HL-60/S4 treated with retinoic acid at 250 ng/mL for 4 days and 3 days (cell line): Measurements from ENCODE around the gene AHRR.
"Not testable (repeated sequence)": the region's sequence is repeated elsewhere in the genome, so short reads cannot be mapped to it uniquely, and the experiment has no call there.

ENCODE experiments used
- in situ Hi-C: fragments of 300-500 bp; cut with MboI; formaldehyde crosslinking; loops from 2 replicates; pipeline ENCODE4 v1.7.0; 2022; ENCODE audit warnings: low sequenced_read_pairs

The AHRR gene

DNA sequence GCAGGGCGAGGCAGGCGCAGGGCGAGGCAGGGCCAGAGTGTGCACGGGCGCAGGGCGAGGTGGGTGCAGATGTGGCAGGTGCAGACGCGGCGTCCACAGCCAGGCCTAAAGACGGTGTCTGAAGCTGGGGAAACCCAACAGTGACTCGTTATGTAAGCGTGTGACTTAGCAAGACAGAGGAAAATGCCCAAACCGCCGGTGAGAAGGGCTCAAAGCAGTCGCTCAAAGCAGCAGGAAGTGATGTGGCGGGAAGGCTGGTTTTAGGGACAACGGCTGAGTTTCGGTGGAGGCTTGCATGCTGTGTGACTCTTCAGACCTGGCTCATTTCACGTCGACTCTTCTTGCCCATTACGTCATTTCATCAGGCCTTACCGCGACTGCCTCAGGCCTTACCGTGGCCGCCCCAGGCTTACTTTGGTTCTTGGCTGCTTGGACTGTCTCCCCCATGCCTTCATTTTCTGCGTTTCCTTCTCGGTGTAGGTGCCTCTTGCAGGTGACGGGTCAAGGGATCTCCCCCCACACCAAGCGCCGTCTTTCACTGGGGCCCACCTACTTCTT, 71.0 kb downstream of the AHRR start:
- in situ Hi-C loops = no loop called here

DNA sequence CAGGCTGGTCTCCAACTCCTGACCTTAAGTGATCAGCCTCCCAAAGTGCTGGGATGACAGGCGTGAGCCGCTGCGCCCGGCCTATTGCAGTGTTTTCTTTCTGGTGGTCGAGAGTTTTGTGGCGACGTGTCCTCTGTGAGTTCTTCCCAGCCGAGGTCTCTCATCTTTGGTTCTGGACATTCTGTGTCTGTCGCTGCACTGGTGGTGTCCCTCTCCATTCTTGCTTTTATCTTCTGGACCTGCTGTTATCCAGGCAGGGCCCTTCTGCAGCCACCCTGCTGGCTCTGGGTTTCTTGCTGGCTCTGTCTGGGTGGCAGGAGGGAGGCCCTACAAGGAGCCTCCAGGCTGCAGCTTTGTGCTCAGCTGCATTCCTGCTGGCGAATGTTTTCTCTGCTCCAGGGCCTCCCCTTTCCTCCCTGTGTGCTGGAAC, 72.3 kb downstream of the AHRR start:
- in situ Hi-C loops = no loop called here

DNA sequence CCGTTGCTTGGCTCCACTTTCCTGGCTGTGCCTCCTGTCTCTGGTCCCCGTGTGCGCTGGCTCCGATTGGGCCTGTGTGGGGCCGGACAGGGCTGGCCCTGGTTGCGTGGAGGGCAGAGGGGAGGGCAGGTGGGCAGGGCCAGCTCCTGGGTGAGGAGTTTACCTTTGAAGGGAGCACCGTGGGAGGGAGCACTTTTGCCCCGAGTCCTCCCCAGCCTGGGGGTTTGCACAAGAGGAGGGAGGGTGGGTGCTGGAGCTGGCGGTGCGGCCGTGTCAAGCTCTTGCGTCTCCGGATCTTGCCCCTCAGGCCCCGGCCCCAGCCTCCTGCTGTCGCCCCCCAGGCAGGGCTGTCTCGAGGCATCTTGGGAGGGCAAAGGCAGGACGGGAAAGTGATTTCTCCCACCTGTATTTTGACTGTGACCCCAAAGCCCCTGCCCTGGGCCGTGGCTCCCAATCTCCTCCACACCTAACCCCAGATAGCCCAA, 73.2 kb downstream of the AHRR start:
- in situ Hi-C loops = no loop called here

DNA sequence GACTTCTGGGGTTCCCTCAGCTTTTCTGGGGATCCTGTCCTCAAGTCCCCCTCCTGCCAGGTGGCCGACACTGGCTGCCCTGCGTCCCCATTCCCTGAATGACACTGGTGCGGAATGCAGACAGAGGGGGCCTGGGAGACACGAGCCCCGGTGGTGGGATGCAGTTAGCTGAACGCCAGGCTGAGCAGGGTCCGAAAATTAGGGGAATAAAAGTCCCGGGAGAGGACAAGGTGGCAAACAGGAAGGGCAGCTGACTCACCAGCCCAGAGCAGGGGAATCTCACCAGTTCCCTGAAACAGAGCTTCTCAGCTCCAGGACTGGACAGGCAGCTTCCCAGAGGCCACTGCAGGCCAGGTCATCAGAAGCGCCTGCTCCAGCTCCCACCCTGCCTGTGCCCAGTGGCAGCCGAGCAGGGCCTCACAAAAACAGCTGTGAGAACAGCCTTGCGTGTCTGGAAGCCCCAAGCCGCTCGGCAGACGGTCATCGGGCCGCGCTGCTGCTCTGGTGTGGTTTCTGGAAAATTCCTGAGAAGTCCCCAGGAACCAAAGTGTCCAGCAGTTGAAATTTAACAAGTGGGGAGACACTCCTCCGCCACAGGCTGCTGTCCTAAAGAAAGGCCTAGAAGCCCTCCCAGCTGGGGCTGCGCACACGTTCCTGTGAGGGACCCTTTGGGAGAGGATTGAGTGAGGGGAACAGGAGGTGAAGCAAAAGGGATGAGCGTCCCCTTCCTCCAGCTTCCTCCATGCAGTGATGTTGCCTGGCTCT, 73.8 kb downstream of the AHRR start:
- in situ Hi-C loops = no loop called here

DNA sequence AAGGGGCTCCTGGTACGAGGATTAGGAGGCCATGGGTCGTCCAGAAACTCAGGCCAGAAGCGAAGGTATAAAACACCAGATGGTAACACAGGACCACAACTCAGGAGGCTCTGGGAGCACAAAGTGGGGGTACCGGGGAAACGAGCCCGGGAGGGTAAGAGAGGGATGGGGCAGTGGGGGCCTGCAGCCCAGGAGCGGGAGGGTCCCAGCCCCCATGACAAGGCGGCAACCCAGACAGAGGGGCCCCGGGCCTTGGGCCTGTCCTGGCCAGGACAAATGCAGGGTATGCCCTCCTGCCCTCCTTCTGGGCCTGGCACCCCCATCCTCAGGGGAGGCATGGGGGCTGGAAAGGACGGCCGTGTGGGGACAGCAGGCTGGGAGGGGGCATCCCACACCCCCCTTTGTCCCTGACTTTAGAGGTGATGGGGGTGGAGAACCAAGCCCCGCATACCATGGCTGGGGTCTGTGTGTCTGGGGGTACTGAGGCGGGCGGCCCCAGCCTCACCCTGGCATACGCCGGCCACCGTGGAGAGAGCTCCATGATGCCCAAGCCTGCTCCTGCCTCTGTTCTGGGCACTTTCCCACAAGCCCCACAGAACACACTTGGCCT, 74.5 kb downstream of the AHRR start:
- in situ Hi-C loops = no loop called here

DNA sequence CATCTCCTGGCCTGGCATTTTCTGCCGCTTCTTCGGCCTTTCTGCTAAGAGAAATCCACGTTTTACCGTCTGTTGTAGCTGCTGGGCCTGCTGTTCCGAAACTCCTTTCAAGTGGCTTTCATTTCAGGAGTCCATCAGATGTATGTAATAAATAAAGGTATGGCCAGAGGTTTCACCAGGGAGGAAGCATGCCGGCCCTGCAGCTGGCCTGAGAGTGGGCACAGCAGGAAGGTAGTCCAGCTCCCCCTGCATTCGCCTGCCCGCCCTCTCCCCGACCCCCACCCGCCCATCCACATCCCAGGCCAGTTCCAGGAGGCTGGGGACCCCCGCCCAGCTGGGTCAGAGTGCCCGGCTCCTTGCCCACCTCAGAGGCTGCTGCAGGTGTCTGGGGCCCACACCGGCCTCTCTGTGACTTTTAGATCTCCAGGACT, 75.0 kb downstream of the AHRR start:
- in situ Hi-C loops = no loop called here

DNA sequence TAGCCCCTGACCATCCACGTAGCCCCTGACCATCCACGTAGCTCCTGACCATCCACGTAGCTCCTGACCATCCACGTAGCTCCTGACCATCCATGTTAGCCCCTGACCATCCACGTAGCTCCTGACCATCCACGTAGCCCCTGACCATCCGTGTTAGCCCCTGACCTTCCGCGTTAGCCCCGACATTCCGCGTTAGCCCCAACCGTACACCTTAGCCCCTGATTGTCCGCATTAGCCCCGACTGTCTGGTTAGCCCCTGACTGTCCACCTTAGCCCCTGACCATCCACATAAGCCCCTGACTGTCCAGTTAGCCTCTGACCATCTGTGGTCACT, 76.6 kb downstream of the AHRR start:
- in situ Hi-C loops = not testable (repeated sequence)

DNA sequence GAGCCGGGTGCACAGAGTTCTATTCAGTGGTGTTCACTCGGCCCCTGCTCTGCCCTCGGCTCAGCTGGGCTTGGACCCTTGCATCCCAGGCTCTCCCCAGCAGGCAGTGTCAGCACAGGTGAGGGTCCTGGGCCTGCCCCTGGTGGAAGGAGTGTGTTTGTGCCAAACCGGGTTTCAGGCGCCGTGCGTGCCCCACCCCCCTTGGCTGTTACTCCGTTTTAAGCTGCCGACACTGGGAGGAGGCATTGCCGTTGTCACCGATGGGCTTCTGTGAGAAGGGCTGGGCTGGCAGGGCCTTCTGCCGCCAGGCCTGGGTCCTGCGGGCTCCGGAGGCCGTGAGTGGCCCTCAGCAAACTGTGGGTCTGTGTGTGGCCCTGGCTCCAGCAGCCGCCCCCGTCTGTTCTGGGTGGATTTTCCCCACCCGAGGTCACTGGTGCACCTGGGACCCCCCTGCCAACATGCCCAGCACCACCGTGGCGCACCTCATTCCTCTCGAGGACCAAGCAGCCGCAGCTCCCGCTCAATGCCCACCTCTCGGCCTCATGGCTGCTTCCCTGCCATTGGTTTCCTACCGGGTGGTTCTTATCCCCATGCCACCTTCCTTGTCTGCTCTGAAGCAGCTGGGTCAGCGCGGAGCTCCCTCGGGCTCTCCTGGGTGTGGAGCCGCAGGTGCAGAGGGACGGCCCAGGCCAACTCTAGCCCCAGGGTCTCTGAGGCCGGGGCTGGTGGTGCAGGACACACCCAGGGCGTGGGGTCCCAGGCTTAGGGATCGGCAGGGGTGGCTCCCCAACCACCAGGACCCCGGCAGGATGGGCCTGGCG, 77.2 kb downstream of the AHRR start:
- in situ Hi-C loops = no loop called here

DNA sequence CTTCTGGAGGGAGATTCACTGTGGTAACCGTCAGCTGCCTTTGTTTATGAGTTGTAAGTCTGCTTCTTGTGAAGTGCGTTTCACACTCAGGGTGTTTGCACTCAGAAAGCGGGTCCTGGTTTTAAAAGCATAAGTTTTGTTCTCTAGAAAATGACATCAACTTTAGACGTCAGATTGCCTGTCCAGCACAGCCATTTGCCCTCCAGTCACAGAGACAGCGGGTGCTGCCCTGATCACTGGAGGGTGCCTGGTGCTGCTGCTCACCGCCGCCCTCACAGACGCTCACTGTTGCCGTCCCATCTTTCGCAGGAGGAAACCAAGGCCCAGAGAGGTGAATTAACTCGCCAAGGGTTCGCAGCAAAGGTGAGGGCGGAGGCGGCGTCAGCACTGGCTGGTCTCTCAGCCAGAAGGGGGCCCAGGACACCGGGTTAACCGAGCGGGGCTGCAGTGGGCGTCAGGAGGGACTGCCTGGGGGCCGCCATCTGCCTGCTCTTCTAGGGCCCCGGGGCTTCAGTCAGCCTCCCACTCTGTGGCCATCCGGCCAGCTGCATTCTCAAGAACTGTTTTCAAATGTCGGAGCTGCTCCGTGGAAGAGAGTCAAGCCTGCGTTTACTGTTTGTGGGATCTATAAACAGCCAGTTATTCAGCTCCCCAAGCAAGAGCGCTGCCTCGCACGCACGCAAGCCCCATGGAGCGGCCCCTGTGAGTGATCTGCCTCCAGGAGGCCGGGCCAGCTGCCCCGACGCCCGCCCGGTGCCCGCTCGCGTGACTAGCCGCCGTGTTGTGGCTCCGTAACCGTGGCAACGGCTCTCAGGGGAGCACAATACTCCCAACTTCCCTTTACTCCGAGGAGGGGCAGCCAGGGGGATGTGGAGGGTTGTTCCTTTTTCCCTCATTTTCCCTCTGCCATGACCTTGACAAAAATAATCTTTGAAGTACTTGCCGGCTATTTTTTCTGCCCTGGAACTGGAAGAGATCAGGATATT, 78.1 kb downstream of the AHRR start:
- in situ Hi-C loops = no loop called here

DNA sequence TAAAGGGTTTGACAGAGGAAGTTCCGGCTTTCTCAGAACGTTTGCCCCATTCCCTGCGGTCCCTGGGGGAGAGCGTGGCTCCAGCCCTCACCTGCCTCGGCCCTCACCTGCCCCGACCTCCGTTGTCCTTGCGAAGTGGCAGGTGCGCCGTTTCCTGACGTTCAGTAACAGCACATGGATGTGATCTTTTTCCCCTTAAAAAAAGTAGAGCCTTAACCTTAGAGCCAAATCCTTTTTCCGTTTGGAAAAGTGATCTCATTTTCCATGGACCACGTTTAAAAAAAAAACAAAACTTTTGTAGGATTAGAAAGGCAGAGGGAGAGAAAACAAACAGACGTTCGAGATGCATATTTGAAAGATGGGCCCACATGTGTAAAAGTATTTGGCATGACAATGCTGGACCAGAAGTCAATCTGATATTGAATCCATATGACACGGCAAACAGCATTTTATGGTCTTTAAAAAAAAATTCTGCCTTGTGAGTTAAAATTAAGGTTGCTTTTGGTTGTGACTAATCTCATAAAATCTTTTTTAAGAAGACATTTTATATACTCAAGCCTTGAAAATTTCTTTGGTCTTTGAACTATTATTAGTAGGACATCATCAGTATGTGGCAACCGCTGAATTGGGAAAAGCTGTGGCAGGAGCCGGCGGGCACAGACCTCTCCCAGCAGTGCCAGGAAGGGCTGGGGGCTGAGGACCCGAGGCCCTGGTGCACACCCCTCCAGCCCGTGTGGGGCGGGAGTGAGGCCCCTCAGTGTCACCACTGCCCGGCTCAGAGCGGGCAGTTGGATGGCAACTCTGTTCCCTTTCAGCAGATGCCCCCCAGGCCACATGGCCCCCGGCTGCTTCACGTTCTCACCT, 79.0 kb downstream of the AHRR start:
- in situ Hi-C loops = no loop called here

DNA sequence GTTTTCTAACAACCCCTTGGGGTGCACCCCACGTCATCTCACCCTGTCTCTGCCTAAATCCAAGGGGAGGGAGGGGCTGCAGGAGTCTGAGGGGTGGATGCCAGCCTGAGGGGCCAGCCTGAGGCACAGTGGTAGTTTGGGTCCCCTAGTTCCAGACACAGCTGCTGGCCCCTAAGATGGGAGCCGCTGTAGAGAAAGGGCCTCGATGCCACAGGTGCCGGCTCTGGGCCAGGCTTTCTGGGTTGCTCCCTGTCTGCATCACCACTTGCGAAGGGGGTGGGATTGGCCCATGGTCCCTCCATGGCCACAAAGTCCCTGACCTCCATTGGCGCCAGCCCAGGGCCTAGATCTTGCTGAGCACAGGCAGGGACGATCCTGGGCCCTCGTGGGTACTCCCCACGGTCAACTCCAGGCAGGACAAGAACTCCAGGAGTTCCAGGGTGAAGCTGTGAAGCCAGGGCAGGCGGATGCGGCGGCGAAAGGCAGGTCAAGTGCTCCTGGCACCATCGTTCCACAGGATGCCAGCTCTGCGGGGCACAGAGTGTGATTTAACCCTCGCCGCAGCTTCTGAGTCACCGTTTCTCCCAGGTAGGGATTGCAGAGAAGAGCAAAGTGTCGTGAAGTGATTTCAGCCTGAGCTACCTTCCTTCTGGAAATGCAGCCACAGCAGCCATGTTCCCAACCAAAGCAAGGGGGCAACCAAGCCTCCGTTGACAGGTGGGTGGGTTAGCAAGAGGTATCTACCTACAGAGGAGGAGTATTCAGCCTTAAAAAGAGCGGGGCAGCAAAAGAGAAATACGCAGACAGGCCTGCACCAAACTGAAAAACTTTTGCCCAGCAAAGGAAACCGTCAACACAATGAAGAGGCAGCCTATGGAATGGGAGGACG, 79.9 kb downstream of the AHRR start:
- in situ Hi-C loops = no loop called here

DNA sequence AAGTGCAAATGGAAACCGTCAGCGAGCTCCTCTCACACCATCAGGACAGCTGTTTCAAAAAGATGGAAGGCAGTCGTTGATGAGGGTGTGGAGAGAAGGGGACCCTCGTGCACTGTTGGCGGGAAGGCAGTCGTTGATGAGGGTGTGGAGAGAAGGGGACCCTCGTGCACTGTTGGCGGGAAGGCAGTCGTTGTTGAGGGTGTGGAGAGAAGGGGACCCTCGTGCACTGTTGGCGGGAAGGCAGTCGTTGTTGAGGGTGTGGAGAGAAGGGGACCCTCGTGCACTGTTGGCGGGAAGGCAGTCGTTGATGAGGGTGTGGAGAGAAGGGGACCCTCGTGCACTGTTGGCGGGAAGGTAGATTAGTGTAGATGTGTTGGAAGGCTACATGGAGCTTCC, 80.7 kb downstream of the AHRR start:
- in situ Hi-C loops = not testable (repeated sequence)

DNA sequence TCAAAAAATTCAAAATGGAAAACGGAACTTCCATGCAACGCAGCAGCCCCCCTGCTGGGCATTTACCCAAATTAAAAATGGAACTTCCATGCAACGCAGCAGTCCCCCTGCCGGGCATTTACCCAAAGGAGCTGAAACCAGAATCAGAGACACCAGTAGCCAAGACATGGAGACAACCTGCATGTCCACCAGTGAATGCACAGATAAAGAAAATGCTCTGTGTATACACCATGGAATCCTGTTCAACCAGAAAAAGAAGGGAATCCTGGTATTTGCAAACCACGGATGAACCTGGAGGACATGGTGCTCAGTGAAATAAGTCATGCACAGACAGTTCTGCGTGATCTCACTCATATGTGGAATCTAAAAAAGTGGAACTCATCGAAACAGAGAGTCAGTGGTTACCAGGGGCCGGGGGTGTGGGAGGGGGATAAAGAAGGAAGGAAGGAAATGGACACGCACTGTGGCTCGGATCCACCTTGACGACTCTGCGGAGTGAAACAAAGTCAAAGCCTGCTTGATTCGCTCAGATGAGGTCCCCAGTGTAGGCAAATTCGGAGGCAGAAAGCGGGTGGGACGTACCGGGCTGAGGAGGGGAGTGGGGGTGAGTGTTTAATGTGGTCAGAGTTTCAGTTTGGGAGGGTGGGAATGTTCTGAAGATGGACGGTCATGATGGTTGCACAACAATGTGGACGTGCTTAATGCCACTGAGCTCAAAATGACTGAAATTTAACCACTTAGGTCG, 81.3 kb downstream of the AHRR start:
- in situ Hi-C loops = no loop called here

DNA sequence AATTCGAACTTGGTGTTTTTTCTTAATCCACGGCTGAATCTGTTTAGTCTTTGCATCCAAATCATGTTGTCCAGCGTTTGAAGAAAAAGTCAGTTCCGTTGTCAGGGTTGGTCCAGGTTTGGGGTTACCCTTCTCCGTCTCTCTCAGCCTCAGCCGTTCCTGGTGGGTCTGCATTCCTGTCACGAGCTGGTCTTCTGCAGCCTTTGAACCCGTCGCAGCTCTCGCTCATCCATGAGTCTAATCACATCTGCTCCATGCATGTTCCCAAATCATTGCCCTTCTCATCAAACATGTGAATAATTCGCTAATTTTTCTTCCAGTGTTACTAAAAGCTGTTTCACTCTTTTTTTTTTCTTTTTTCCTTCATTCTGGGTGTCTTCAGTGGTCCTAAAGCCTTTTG, 82.5 kb downstream of the AHRR start:
- in situ Hi-C loops = no loop called here

DNA sequence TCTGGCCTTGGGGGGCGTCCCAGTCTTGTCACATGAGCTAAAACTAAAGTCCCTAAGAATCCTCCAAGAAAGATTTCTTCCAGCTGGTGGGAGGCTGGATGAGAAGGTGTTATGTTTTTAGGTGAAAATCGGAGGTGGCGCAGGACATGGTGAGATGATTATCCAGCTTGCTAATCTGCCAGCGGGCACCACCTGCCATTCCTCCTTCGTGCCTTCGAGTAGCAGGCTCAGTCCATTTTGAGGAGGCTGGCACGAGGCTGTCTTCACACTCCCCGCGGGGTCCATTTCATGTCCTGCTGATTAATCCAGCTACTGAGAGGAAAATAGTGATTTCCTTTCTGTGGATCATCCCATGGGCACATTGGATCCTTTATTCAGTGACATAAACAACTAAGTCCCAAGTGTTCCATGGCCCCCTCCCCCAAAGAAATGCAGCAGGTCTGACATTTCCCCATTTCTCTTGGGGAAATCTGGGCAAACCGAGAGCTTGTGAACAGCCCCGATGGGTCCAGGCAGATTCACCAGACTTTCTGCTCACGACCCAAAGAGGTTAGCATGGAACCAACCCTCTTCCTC, 83.2 kb downstream of the AHRR start:
- in situ Hi-C loops = no loop called here

DNA sequence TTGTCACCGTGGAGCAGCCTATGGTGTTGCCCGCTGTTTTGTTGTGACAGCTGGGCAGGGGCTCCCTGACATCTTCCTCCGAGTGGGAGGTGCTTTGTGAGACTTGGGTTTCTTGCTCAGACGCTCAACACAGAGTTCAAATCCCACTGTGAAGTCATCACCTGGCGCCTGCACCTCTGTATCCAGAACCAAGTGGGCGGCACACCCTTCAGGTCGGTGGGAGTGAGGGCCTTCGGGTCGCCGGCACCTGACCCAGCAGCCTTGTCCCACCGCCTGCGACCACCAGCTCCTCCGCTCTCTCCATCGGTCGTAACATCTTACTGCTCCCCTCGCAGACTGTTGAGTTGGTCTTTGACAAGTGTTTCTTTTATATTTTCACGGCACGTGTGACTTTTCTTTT, 83.9 kb downstream of the AHRR start:
- in situ Hi-C loops = no loop called here

DNA sequence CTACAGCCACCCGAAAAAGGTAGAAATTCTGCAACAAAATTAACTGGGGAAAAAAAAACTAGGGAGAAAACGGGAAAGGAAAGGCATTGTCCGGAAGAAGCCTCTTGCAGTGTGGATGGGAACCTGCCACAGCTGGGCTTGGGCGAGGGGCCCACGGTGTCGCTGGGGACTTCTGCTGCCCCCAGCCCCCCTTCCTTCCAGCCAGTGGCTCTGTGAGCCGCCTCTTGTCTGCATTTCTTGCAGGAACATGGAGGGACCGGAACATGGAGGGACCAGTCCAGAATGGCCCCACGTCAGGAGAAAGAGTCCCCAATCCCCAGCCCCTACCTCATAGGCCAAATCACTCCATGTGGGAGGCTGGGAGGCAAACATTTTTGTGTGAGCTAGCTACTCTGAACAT, 84.5 kb downstream of the AHRR start:
- in situ Hi-C loops = no loop called here
